SK-N-SH treated with all-trans-retinoic acid at 6 μM for 48 hours (cell line): ENCODE data around the gene HAUS8.

Source experiments
- ATAC-seq: fragments of 200-7000 bp; cut with Tn5 transposase; 3 replicates; pipeline ENCODE4 v1.9.1; 2020; ENCODE audit warnings: mild to moderate bottlenecking, moderate library complexity
- ARNTL ChIP-seq: fragments of 450-650 bp; formaldehyde crosslinking; IDR thresholded peaks from 2 replicates; pipeline ENCODE4 v1.5.0; 2020; ENCODE audit warnings: low read depth, mild to moderate bottlenecking, moderate library complexity, borderline replicate concordance
- BACH2 ChIP-seq: fragments of 250-450 bp; sonication (Bioruptor Pico); IDR thresholded peaks from 2 replicates; pipeline ENCODE4 v1.9.0; 2021; ENCODE audit warnings: mild to moderate bottlenecking, borderline replicate concordance
- CREB5 ChIP-seq: fragments of 250-450 bp; sonication (Bioruptor Pico); IDR thresholded peaks from 2 replicates; pipeline ENCODE4 v1.5.1; 2020; ENCODE audit warnings: low read depth, mild to moderate bottlenecking, moderate library complexity
- CSRNP3 ChIP-seq: fragments of 250-450 bp; sonication (Bioruptor Pico); IDR thresholded peaks from 2 replicates; pipeline ENCODE4 v1.5.1; 2021; ENCODE audit warnings: mild to moderate bottlenecking, moderate library complexity
- ESRRG ChIP-seq: fragments of 250-450 bp; sonication (Bioruptor Pico); IDR thresholded peaks from 2 replicates; pipeline ENCODE4 v1.6.1; 2021; ENCODE audit warnings: mild to moderate bottlenecking
- GLIS3 ChIP-seq: fragments of 250-450 bp; sonication (Bioruptor Pico); IDR thresholded peaks from 2 replicates; pipeline ENCODE4 v1.5.0; 2020; ENCODE audit warnings: mild to moderate bottlenecking, moderate library complexity
- ISL1 ChIP-seq: fragments of 250-450 bp; sonication (Bioruptor Pico); IDR thresholded peaks from 2 replicates; pipeline ENCODE4 v2.1.2; 2022; ENCODE audit warnings: mild to moderate bottlenecking, moderate library complexity
- PATZ1 ChIP-seq: fragments of 250-450 bp; sonication (Bioruptor Pico); IDR thresholded peaks from 2 replicates; pipeline ENCODE4 v1.8.0; 2020; ENCODE audit warnings: mild to moderate bottlenecking, moderate library complexity, borderline replicate concordance
- POU6F1 ChIP-seq: fragments of 250-450 bp; sonication (Bioruptor Pico); IDR thresholded peaks from 2 replicates; pipeline ENCODE4 v1.8.0; 2021; ENCODE audit warnings: low read depth, mild to moderate bottlenecking, moderate library complexity, borderline replicate concordance
- PPARA ChIP-seq: fragments of 250-450 bp; sonication (Bioruptor Pico); IDR thresholded peaks from 2 replicates; pipeline ENCODE4 v1.5.0; 2020; ENCODE audit warnings: mild to moderate bottlenecking, borderline replicate concordance
- RARB ChIP-seq: fragments of 250-450 bp; sonication (Bioruptor Pico); IDR thresholded peaks from 2 replicates; pipeline ENCODE4 v1.8.0; 2021; ENCODE audit warnings: mild to moderate bottlenecking, moderate library complexity
- SNAI2 ChIP-seq: fragments of 250-450 bp; sonication (Bioruptor Pico); IDR thresholded peaks from 2 replicates; pipeline ENCODE4 v1.5.0; 2020; ENCODE audit warnings: mild to moderate bottlenecking, moderate library complexity
- TCF4 ChIP-seq: fragments of 250-450 bp; sonication (Bioruptor Pico); IDR thresholded peaks from 2 replicates; pipeline ENCODE4 v1.8.0; 2021; ENCODE audit warnings: mild to moderate bottlenecking, moderate library complexity, borderline replicate concordance
- TOX ChIP-seq: fragments of 250-450 bp; sonication (Bioruptor Pico); IDR thresholded peaks from 2 replicates; pipeline ENCODE4 v1.8.0; 2021; ENCODE audit warnings: mild to moderate bottlenecking, moderate library complexity, borderline replicate concordance
- TSHZ2 ChIP-seq: fragments of 250-450 bp; sonication (Bioruptor Pico); IDR thresholded peaks from 2 replicates; pipeline ENCODE4 v1.5.0; 2020; ENCODE audit warnings: mild to moderate bottlenecking, moderate library complexity
- ZC3H10 ChIP-seq: fragments of 250-450 bp; sonication (Bioruptor Pico); IDR thresholded peaks from 2 replicates; pipeline ENCODE4 v1.5.1; 2021; ENCODE audit warnings: mild to moderate bottlenecking, moderate library complexity
- ZFP3 ChIP-seq: fragments of 250-450 bp; sonication (Bioruptor Pico); IDR thresholded peaks from 2 replicates; pipeline ENCODE4 v1.5.0; 2020; ENCODE audit warnings: mild to moderate bottlenecking, moderate library complexity
- ZFP30 ChIP-seq: fragments of 450-650 bp; formaldehyde crosslinking; IDR thresholded peaks from 2 replicates; pipeline ENCODE4 v1.5.0; 2022; ENCODE audit warnings: mild to moderate bottlenecking, moderate library complexity
- ZNF70 ChIP-seq: fragments of 450-650 bp; formaldehyde crosslinking; IDR thresholded peaks from 2 replicates; pipeline ENCODE4 v1.5.0; 2020; ENCODE audit warnings: mild to moderate bottlenecking, moderate library complexity
- ZNF8 ChIP-seq: fragments of 450-650 bp; formaldehyde crosslinking; IDR thresholded peaks from 2 replicates; pipeline ENCODE4 v1.5.0; 2020; ENCODE audit warnings: mild to moderate bottlenecking, moderate library complexity

Gene HAUS8

GRCh38 chr19:17045907-17046502, 29.2 kb downstream of the HAUS8 start:
- no peak for ATAC-seq
- no peak for TF ChIP-seq GLIS3 (CRISPR knock-in tag)
- TF ChIP-seq ZNF70 (CRISPR knock-in tag) = no peak
- TF ChIP-seq ZFP3 (CRISPR knock-in tag) = no peak
- no peak for TF ChIP-seq SNAI2 (CRISPR knock-in tag)
- TF ChIP-seq BACH2 = no peak
- TF ChIP-seq PPARA = no peak
- no peak for TF ChIP-seq ESRRG (CRISPR knock-in tag)
- TF ChIP-seq TCF4 (CRISPR knock-in tag) = no peak
- no peak for TF ChIP-seq PATZ1 (CRISPR knock-in tag)
- no peak for TF ChIP-seq CSRNP3 (CRISPR knock-in tag)
- no peak for TF ChIP-seq CREB5 (CRISPR knock-in tag)
- TF ChIP-seq ZFP30 = no peak
- no peak for TF ChIP-seq POU6F1

GRCh38 chr19:17043744-17044143, 31.5 kb downstream of the HAUS8 start:
- no peak for TF ChIP-seq ISL1 (CRISPR knock-in tag)
- no peak for TF ChIP-seq ARNTL
- no peak for TF ChIP-seq RARB (CRISPR knock-in tag)
- no peak for TF ChIP-seq TSHZ2
- TF ChIP-seq ZNF8 = no peak
- no peak for TF ChIP-seq SNAI2 (CRISPR knock-in tag)
- no peak for TF ChIP-seq ESRRG (CRISPR knock-in tag)
- no peak for TF ChIP-seq TOX (CRISPR knock-in tag)
- TF ChIP-seq ZC3H10 (CRISPR knock-in tag) = no peak
- no peak for TF ChIP-seq PATZ1 (CRISPR knock-in tag)
- no peak for TF ChIP-seq ZFP3 (CRISPR knock-in tag)
- TF ChIP-seq CREB5 (CRISPR knock-in tag) = no peak
- no peak for TF ChIP-seq ZFP30

More at GRCh38 chr19:17043744-17044143, 31.5 kb downstream of the HAUS8 start:
- ATAC-seq = no peak
